Esophagus muscularis mucosa (tissue), 4 donors: ENCODE measurements around the gene PFDN4.

ENCODE experiments used
- EP300 ChIP-seq: sonication (generic); formaldehyde crosslinking; IDR thresholded peaks from one replicate; pipeline ENCODE4 v1.6.1; 2017; ENCODE audit warnings: antibody characterized with exemption
- POLR2A ChIP-seq: fragments of 450-650 bp; IDR thresholded peaks from one replicate; pipeline ENCODE4 v1.6.1; 2017; ENCODE audit warnings: antibody characterized with exemption, moderate library complexity, mild to moderate bottlenecking, low read depth
- TF ChIP-seq, protein P1 (sequence below), 3 experiments: fragments of 200-600 bp in 2 of 3; fragments of 450-650 bp in 1 of 3; sonication (generic) in 2 of 3; IDR thresholded peaks; one replicate each; pipeline ENCODE4 v1.5.1; 2017 to 2019; ENCODE audit warnings: antibody characterized with exemption in 3 of 3, mild to moderate bottlenecking in 2 of 3, moderate library complexity in 1 of 3

DNA sequence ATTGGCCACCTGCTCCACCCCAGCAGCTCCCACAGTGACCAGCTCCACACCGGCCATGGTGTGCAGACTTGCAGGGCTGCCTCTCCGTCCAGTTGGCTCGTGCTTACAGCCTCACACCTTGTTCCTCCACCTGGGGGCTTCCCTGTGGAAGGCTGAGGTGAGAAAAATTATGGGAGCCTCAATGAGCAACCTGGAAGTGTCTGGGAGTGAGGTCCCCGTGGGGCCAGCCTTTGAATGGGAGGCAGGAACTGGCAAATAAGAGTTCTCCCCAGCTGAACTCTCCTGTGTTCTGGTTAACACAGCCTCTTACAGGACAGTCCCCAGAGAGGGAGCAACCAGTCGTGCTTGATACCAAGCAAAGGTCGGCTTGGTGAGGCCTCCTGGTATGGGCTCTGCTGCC is 3.8 kb upstream of the PFDN4 start:
- TF ChIP-seq POLR2A (no peak), EP300 (no peak)
- TF ChIP-seq, protein P1, sequence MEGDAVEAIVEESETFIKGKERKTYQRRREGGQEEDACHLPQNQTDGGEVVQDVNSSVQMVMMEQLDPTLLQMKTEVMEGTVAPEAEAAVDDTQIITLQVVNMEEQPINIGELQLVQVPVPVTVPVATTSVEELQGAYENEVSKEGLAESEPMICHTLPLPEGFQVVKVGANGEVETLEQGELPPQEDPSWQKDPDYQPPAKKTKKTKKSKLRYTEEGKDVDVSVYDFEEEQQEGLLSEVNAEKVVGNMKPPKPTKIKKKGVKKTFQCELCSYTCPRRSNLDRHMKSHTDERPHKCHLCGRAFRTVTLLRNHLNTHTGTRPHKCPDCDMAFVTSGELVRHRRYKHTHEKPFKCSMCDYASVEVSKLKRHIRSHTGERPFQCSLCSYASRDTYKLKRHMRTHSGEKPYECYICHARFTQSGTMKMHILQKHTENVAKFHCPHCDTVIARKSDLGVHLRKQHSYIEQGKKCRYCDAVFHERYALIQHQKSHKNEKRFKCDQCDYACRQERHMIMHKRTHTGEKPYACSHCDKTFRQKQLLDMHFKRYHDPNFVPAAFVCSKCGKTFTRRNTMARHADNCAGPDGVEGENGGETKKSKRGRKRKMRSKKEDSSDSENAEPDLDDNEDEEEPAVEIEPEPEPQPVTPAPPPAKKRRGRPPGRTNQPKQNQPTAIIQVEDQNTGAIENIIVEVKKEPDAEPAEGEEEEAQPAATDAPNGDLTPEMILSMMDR (IDR thresholded peaks at IDR 0.05) = no peak
